GM18520 (cell line): Measurements from ENCODE around the gene ACSS2.

Source experiments
- ATAC-seq: cut with Tn5 transposase; IDR thresholded peaks from one replicate; pipeline ENCODE4 v1.9.1; 2021; ENCODE audit not compliant: unreplicated experiment

The ACSS2 gene

DNA sequence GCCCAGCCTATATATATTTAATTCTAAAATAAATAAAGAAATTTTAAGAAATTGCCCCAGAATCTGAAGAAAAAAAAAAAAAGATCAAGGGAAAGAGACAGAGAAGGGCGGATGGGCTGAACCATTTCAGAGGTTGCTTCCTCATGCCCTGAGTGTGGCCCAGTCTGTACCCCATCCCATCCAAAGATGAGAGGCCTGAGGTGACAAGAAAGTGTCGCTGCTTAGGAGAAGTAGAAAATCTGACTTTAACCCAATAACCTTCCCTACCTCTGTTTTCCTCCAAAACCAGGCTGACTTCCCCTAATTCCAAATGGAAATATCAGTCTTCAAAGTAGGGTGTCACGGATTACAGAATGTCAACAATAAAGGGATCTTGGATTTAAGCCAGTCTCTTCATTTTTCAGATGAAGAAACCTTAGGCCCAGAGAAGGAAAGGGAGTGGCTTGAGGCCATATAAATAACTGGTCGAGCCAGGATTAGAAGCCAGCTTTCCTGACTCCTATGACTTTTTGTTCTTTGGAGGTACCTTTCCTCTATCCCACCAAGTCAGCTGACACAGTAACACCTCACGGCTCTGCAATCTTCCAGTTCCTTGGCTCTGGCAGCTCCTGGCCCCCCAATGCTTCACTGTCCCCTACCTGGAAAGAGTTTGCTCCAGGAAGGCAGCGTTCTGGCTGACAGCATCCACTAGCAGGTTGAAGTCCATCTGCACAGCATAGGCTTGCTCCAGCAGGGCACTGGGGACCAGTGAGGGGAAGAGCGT, 69.1 kb downstream of the ACSS2 start:
- no peak for ATAC-seq

DNA sequence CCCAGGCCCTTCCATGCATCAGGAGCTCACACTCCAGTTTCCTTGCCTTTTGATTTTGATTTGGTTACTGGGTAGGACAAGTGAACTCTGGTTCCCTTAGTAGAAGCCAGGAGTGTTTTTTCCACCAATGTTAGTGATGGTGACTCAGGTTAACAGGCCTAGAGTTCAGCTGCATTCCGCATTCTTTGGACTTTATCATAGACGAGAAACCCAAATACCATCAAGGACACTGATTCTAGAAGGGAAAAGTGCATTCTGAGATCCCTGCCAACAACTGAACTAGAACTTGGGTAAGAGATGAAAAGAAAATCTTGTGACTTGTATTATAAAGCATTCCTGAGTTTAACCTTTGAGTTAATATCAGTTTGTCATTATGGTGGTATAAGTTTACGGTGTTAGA, 70.2 kb downstream of the ACSS2 start:
- no peak for ATAC-seq

DNA sequence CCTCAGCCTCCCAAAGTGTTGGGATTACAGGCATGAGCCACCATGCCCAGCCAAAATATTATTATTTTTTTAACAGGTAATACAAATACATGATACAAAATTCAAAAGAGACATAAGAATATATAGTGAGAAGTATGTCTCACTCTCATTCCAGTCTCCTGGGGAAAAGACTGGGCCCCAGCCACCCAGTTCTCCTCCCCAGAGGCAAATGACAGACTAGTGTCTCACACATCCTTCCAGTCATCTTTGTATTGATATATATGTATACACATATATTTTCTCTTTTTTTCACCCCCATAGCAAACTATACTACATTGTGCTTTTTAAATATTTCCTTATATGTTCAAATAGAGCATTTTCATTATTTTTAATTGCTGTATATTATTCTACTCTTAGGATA, 70.9 kb downstream of the ACSS2 start:
- ATAC-seq: no peak

- no peak for ATAC-seq
Measured at GRCh38 chr20:34948030-34948429, 71.6 kb downstream of the ACSS2 start.

DNA sequence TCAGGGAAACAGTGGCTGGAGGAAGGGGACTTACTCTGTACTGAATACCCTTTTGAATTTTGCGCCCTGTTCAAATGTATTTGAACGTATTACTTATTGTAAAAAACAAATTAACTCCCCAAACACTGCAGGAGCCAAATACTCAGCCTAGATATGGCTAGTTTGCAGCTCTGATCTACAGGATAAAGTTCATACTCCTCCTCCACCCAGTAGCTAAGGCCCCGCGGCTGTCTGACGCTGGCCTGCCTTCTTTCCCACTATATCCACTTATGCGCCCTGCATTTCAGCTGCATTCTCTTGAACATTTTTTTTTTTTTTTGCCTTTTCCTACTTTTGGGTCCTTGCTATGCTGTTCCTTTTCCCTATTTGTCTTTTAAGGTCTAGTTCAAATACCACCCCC, 72.7 kb downstream of the ACSS2 start:
- ATAC-seq: no peak

GRCh38 chr20:34951252-34951651, 74.8 kb downstream of the ACSS2 start:
- ATAC-seq: no peak

DNA sequence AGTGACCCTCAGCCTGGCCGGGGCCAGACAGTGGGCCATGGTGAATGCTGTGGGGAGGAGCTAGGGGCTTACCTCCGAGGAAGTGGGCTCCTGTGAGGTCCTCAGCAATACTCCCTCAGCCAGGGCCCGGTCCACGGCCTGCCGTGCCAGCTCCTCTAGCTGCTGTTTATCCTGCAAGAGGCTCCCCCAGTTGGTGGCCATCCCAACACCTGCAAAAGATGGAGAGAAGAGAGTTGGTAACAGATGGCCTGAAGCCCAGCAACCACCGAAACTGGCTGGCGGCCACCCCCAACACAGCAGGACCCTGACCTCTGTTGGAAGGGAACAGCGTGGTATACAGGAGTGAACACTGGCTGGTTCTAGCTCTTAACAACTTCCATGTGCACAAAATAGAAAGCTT, 75.2 kb downstream of the ACSS2 start:
- no peak for ATAC-seq

DNA sequence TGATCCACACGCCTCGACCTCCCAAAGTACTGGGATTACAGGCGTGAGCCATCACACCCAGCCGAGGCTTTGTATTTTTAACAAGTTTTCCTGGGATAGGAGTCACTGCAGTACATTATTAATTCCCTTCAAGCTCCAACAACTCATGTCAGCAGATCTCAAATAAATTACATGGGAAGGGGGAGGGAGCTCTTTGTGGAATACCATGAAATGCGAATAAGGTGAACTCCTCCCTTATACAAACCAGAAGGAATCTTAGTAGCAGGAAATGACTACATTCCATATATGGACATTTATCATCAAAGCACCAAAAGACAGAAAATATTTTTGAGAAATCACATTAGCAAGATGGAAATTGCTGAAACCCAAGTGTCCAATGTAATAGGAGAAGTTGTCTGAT, 76.3 kb downstream of the ACSS2 start:
- no peak for ATAC-seq

DNA sequence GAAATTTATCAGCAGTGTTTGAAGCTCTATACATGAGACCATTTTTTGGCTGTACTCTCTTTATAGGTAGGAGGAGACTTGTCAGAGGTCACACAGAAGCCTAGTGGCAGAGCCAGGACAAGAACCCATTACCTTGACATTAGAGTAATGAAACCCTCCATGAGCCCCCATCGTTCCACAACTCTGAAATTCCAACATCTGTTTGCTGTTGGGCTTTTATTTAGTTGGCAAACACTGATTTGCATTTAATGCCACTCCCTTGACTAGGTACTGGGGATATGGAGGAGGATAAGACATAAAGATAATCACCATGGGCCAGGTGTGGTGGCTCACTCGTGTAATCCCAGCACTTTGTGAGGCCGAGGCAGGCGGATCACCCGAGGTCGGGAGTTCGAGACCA, 77.5 kb downstream of the ACSS2 start:
- ATAC-seq: no peak

- ATAC-seq: no peak
Measured at GRCh38 chr20:34954904-34955230, 78.5 kb downstream of the ACSS2 start.

GRCh38 chr20:34955231-34956040, 79.0 kb downstream of the ACSS2 start, which contains the start of the genes GSS and MYH7B:
GSS (minus strand) TSS chr20:34955806; CDS start chr20:34951852, 3,954 bp downstream.
MYH7B (plus strand) TSS chr20:34955868; CDS start chr20:34978006, 22,138 bp downstream.
- peak; percentile 80 for ATAC-seq

DNA sequence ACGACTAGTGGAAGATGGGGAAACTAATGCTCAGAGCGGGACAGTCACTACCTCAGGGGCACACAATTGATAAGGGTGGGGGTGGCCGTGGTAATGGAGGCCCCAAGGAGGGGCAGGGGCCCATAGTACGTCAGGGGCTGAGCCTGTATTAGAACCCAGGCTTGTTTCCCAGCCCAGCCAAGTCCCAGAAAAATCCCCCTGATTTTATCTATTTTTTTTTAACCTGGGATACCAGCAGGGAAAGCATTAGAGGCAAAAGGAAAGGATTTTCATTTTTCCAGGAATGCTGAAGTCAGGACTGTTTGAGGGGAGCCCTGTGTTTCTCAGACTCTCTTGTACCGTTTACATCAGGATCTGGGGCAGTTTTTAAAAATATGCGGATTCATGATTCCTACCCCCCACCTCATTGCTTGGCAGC, 79.6 kb downstream of the ACSS2 start:
- no peak for ATAC-seq

GRCh38 chr20:34956751-34957472, 80.5 kb downstream of the ACSS2 start:
- no peak for ATAC-seq

DNA sequence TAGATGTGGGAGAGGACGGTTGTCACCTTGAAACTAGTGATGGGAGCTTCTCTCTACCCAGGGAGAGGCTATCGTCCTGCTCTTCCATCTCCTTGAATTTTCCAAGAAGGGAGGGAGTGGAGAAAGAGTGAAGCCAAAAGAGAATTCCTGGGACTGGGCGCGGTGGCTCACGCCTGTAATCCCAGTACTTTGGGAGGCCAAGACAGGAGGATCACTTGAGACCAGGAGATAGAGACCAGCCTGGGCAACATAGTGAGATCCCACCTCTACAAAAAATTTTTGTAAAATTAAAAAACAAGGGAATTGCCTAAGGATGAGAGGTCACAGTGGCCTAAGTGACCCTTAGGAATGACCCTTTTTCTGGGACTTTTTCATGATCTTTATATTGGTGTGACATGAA, 88.1 kb downstream of the ACSS2 start:
- ATAC-seq: no peak

- ATAC-seq: no peak
Measured at GRCh38 chr20:34965051-34965450, 88.6 kb downstream of the ACSS2 start.

GRCh38 chr20:34967421-34967820, 91.0 kb downstream of the ACSS2 start:
- no peak for ATAC-seq

DNA sequence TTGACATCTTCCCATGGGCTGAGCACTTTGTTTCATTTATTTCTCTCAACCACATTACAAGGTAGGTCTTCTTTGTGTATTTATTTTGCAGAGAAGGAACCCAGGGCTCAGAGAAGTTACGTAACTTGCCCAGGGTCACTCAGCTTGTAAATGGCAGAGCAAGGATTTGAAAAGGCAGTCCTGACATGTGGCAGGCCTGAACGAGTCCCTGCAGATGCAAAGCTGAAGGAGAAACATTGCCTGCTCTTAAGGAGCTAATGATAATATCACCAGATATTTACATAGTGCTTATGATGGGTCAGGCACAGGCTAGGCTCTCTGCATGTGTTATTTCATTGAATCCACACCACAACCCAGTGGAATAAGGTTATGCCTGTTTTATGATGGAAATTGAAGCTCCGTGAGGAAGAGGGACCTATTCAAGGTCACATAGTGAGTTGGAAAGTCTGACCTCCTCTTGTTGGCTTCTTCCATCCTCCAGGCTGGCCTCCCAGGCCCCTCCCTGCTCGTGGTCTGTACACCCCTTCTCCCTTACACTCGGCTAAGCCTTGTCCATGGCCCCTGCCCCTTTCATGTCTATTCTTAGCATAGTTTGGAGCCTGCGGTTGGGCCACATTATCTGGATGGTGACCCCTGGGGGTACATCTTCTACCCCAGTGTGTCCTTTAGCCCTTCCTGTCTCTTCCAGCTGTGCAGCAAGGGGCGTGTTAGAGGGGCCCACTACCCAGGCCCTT, 91.8 kb downstream of the ACSS2 start:
- no peak for ATAC-seq

- no peak for ATAC-seq
Measured at GRCh38 chr20:34970193-34970840, 93.9 kb downstream of the ACSS2 start.

DNA sequence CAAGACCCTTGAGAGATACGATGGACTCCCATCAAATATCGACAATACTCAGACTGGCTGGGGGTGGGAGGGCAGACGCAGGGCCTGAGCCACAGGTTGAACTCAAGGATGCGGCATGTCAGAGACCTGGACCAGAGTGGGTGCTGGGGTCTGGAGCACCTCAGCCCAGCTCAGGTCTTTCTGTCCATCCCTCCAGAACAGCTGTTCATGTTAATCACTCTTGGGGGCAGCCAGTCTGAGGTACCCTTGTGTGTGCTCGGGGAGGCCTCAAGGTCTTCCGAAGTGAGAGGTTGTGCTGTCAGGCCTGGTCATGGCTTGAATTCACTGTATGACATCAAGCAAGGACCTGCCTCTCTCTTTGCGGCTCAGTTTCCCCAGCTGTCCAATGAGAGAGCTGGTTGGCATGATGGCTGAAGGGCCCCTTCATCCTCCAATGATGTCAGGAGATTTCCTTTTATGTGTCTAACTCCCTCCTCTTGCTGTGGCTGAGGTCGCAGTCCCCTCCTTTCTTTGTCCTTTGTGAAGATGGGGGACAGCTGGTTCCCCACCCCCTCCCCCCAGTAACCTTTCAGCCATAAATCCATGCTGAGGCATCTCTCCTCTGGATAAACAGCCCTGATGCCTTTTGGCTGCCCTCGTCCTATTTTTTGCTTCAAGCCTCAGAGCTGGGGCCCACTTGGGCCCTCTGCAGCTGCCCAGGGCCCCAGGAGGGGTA, 94.6 kb downstream of the ACSS2 start:
- no peak for ATAC-seq
